ENCODE data around the gene OR8J3.
"Not testable (repeated sequence)": the region's sequence is repeated elsewhere in the genome, so short reads cannot be mapped to it uniquely, and the experiment has no call there.

Gene OR8J3, protein sequence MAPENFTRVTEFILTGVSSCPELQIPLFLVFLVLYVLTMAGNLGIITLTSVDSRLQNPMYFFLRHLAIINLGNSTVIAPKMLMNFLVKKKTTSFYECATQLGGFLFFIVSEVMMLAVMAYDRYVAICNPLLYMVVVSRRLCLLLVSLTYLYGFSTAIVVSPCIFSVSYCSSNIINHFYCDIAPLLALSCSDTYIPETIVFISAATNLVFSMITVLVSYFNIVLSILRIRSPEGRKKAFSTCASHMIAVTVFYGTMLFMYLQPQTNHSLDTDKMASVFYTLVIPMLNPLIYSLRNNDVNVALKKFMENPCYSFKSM
- total RNA-seq = 0 to 0.06 (median 0) reads per million in 18 experiments

DNA sequence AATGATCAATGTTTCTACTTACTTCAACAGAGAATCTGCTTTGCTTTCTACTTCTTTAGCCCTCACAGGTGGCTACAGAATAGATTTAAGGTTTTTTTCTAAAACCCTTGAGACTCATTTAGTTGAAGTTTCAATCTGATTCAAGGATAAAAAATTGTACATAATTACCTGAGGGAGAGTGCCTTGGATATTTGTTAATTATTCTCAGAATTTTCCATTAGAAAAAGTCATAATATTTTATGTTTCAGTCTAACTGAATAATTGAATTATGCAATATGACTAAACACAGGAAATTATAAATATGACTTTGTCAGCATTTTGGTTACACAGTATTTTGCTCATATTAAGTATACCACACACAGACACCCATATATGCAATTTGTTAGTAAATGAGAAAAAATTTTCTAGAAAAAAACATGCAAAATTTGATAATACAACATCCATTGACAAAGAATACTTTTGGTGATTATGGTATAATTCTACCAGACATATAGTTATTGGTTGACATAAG lies at the start of gene OR8J3:
Gene OR8J3 (minus strand): TSS at position 51 of the 511 bp plus-strand sequence. CDS start 2,483 bp downstream, outside the sequence.
- DNase-seq = no peak

DNA sequence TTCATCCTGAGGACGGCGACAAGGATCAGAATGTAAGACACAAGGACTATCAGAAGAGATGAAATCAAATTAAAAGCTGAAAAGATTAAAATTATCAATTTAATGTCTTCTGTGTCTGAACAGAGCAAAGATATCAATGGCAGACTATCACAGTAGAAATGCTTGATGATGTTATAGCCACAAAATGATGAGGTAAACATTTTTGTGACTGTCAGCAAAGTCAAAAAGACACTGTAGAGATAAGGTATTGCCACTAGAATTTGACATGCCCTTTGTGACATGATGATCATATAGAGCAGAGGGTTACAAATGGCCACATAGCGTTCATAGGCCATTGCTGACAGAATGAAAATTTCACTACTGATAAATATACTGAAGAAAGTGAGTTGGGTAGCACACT lies 48.6 kb upstream of the OR8J3 start:
- DNase-seq = no peak

DNA sequence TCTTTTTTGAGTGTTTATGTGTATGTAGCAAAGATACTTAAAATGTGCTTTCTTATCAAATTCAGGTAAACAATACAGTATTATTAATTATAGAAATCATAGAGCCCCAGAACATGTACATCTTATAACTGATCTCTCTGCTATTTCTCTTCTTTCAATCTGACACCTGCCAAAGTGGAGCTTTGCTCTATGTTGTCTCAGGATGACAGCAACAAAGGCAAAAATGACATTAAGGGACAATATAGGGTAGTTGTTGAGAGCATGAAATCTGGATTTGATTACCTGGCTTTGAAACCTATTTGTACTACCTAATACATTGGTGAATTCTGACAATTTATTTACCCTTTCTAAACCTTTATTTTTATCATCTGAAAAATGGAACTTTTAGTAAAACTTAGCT lies 43.5 kb upstream of the OR8J3 start:
- DNase-seq = no peak

DNA sequence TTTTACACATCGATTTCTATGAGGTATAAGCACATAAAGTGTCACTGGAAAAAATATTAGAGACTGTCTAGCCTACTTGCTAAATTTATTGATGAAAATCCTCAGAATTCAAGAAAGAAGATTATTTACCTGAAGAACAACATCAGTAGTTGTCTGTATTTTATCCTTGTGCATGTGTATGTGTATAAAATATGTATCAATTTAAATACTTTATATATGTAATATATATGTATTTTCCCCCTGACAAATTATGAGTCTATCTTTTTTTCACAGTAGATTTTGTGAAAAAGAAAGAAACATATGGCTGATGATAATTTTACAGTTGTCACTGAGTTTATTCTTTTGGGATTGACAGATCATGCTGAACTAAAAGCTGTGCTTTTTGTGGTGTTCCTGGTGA lies 36.3 kb upstream of the OR8J3 start, which contains the start of gene OR5J2:
Gene OR5J2 (plus strand): TSS at position 301 of the 400 bp plus-strand sequence. CDS start 0 bp downstream, at position 301.
- no peak for DNase-seq

DNA sequence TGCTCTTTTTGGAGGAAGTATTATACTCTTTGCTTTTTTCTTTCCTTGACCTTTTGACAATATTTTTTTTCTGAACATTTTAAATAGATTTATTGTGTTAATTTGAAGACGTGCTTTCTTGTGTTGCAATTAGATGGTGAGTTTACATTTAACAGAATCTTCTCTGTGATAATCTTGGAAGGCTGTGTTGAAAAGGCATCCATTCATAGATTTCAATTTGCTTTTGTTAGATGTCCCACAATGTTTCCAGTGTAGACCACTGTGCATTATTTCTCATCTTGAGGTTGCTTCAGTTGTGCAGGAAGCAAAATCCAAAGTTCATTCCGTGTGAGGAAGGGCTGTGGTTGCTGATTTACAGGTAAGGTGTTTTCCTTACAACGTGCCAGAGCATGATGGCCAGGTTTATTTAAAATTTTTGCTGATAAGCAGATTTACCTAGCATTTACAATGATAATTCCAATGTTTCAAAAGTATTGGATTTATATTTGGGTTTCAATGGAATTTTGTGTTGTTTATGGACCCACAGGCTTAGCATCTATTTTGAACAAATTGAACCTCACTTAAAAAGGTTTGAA lies 32.3 kb upstream of the OR8J3 start:
- no peak for DNase-seq

DNA sequence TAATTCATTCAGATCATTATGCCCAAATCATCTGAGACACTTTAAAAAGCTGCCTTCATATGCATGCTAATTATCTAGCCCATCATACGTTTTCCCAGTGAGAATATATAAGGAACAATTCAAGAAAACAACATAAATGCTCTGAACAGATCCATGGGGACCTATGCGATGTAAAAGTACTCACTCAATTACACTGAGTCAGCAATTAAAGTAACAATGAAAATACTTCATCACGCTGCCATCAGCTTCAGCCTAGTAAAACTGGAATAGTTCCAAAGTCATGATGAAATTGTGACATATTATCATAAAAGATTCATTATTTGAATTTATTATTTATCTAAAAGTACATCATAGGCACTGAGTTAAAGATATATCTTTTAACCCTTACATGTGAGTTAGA lies 23.8 kb upstream of the OR8J3 start:
- DNase-seq = no peak

DNA sequence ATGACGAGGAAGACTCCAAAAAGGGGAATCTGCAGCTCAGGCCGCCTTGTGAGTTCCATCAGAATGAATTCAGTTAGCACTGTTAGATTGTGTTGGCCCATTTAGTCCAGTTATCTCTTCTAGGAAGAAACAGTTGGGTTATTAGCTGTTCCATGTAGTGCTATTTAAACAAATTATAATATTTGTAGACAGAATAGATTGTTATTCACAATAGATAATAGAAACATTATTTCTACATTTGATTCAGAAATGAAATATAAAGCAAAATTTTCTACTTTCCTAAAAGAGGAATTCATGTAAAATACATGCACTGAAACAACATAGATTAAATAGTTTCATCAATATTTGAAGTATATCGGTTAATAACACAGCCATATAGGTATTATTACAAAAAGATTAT lies 20.2 kb upstream of the OR8J3 start, which contains the start of gene OR8K5:
Gene OR8K5 (minus strand): TSS at position 101 of the 400 bp plus-strand sequence. CDS start 0 bp downstream, at position 101.
- no peak for DNase-seq

DNA sequence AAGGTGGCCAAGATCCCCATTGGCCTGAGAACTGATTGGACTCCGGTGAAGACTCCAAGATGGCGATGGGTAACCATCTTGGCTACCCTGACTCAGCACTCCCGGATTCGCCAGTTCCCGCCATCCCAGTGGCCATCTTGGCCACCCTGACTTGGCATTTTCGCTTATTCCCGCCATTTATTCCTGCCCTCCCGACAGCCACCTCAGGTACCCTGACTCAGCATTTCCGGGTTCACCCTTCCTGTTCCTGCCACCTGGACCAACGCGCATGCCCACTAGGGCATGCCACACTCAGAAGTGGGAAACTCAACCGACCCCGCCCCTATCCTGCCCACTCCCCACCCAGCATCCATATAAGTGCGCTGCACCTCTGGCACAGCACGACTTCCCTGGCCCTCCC lies 12.3 kb upstream of the OR8J3 start:
- DNase-seq = no peak

DNA sequence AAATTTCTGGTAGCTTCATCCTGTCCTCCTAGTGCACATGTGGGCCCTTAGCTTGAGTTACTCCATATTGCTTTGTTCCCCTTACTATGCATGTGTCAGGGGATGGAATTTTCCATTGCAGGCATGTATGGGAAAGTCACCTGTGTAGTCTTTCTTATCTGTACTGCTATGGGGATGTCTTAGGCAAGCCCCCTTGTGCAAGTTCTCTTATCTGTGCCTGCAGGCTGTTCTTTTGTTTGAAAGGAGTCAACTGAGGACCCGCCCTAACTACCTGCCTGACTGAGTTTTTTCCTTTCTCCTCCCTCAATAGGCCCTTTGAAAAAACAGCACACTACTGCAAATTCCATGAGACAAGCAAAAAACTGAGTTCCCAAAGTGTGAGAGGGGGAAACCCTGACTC lies 11.4 kb upstream of the OR8J3 start:
- no peak for DNase-seq

DNA sequence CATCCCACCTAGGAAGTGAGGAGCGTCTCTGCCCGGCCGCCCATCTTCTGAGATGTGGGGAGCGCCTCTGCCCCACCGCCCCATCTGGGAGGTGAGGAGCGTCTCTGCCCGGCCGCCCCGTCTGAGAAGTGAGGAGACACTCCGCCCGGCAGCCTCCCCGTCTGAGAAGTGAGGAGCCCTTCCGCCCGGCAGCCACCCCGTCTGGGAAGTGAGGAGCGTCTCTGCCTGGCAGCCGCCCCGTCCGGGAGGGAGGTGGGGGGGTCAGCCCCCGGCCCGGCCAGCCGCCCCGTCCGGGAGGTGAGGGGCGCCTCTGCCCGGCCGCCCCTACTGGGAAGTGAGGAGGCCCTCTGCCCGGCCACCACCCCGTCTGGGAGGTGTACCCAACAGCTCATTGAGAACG lies 3.7 kb upstream of the OR8J3 start:
- not testable (repeated sequence) for DNase-seq

DNA sequence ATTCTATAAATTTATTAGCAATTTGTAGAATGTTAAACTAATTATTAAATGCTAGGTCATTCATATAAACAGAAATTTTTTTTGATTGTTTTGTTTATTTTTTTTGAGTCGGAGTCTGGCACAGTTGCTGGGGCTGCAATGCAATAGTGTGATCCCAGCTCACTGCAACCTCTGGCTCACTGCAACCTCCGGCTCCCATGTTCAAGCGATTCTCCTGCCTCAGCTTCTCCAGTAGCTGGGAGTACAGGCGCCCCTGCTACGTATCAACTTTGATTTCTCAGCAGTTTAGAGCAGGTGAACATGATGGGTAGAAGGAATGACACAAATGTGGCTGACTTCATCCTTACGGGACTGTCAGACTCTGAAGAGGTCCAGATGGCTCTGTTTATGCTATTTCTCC lies 17.9 kb downstream of the OR8J3 start, which contains the start of gene OR8H3:
Gene OR8H3 (plus strand): TSS at position 301 of the 400 bp plus-strand sequence. CDS start 0 bp downstream, at position 301.
- DNase-seq = no peak

DNA sequence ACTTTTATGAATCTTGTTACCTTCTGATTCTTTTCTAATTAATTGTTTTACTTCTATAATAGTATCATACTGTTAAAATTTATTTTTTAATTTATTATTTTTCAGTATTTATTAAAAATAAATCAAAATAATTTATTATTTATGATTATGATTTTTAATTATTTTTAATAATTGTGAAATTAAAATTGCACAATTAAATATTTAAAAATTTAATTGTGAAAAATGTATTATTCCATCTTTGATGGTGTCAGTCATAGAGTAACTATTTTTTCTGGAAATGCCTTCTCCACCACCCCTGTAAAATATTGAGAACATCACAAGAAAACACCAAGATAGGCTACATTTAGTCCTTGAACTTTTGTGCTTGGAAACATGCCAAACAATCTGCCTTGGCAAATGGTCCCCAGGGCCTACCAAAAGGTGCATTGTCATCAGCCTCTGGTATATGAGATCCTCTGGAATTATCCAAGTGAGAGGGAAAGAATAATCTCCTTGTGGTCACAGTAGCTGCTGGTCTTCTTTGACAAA lies 36.7 kb downstream of the OR8J3 start, which contains the start of gene OR8H2:
Gene OR8H2 (plus strand): TSS at position 478 of the 528 bp plus-strand sequence. CDS start 1,356 bp downstream, outside the sequence.
- DNase-seq = no peak

DNA sequence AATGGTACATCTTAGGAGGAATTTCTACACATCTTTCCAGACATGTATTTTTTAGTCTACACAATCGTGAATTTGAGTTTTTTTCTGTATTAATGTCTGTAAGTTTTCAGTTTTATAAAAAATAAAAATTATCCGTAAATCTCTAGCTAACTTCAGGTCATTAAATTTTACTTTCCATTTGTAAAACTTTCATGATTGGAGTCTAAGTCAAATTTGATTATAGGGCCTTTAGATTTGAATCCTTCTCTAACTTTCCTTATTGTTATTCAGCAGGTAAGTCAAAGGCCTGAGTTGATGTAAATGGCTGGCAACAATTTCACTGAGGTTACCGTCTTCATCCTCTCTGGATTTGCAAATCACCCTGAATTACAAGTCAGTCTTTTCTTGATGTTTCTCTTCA lies 47.0 kb downstream of the OR8J3 start, which contains the start of gene OR8I2:
Gene OR8I2 (plus strand): TSS at position 301 of the 400 bp plus-strand sequence. CDS start 0 bp downstream, at position 301.
- DNase-seq = no peak

DNA sequence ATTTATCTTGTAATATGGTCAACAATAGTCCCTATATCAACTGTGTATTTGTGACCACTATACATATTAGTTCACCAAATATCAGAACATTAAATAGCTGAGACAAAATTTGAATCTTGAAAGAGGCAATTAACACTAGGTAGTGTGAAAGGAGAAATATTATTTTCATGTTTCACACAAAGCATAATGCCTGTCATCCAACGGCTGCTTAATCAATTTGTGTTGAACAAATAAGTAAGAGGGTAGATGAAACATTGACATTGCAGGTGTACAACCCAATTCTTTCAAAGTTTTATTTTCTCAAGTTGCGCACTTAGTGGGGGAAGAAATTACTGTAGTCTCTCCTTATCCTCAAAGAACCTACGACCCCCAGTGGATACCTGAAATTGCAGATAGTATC lies 50.3 kb downstream of the OR8J3 start:
- DNase-seq = no peak

All from inflammatory macrophage (primary cell).